B cell (primary cell): ENCODE measurements around the gene PTPRE.

Experiments
- CTCF ChIP-seq: fragments of 200-600 bp; IDR thresholded peaks from one replicate; pipeline ENCODE4 v1.8.0; 2022; ENCODE audit warnings: antibody characterized with exemption, mild to moderate bottlenecking
- EZH2 ChIP-seq: IDR thresholded peaks from 2 replicates; pipeline ENCODE4 v1.6.1; 2012; ENCODE audit warnings: borderline replicate concordance, low read depth, mild to moderate bottlenecking, moderate library complexity, low read length; ENCODE audit not compliant: insufficient read depth, poor library complexity, severe bottlenecking

GRCh38 chr10:128042131-128042610 is 135.3 kb downstream of the PTPRE start:
- no peak for TF ChIP-seq EZH2
- no peak for TF ChIP-seq CTCF
